CD1c-positive myeloid dendritic cell (primary cell): Measurements from ENCODE around the gene NMRAL1.

Experiments used
- DNase-seq: peaks from one replicate; pipeline ENCODE4 v3.0.0-alpha.2; 2016; ENCODE audit errors: extremely low spot score

Gene NMRAL1

GRCh38 chr16:4426021-4426684 is 48.3 kb downstream of the NMRAL1 start:
- peak; percentile 19 for DNase-seq

- peak; percentile 98 for DNase-seq
These were observed 48.9 kb downstream of the NMRAL1 start, which contains the start of gene DNAJA3 for GRCh38 chr16:4425378-4426020. DNAJA3 (plus strand) TSS chr16:4425868; CDS start chr16:4425882, 14 bp downstream.

GRCh38 chr16:4420505-4421105 is 53.8 kb downstream of the NMRAL1 start:
- peak; percentile 69 for DNase-seq

- DNase-seq: no peak
These were observed 54.9 kb downstream of the NMRAL1 start for GRCh38 chr16:4419402-4419959.

GRCh38 chr16:4416200-4417032 is 58.0 kb downstream of the NMRAL1 start, which contains the start of gene CORO7:
CORO7 (minus strand) TSS chr16:4416596; CDS start chr16:4416518, 78 bp downstream.
- peak; percentile 97 for DNase-seq

- DNase-seq: peak; percentile 88
These were observed 58.8 kb downstream of the NMRAL1 start for GRCh38 chr16:4415538-4416199.

GRCh38 chr16:4414187-4414917 is 60.1 kb downstream of the NMRAL1 start:
- DNase-seq: peak; percentile 38

- DNase-seq: no peak
These were observed 61.6 kb downstream of the NMRAL1 start for GRCh38 chr16:4412854-4413253.

GRCh38 chr16:4412159-4412558 is 62.3 kb downstream of the NMRAL1 start:
- no peak for DNase-seq
